T follicular helper cell (primary cell): ENCODE results near the gene TBXAS1.

Experiments
- DNase-seq: peaks from one replicate; pipeline ENCODE4 v3.0.0-alpha.2; 2020; ENCODE audit warnings: low read depth

TBXAS1 gene

DNA sequence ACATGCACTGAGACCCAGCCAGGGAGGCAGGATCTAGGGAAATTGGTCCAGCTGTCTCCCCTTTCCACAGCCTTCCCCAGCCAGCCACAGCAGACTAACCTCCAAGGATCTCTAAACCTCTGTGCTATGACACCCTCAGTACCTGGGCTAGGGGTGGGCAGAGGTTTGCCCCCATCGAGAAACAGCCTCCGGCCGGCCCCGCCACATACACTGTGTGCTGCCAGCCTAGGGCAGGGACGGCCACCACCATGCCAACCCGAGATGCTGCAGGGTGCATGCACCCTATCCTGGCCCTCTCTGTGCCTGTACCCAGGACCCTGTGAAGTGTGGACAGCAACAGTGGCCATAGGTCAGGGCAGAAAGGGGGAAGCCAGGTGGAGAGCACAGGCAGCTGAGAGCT, 175.6 kb downstream of the TBXAS1 start:
- no peak for DNase-seq

DNA sequence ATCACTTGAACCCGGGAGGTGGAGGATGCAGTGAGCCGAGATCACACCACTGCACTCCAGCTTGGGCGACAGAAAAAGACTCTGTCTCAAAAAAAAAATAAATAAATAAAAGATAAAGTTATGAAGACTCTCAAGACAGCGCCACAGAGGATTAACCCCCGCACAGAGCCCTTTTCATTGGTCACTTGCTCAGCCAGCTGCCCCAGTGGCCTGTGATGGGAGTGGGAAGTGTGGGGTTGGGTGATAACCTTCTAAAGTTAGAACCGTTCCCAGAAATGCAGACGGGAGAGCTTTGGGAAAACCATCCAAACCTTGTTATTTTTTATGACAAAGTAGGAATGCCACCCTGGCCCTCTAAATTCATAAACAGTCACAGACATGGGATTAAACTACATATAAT, 176.3 kb downstream of the TBXAS1 start:
- no peak for DNase-seq

GRCh38 chr7:140005754-140006503, 176.9 kb downstream of the TBXAS1 start:
- no peak for DNase-seq

- DNase-seq, result no peak
Measured at GRCh38 chr7:140006600-140006999, 177.5 kb downstream of the TBXAS1 start.

DNA sequence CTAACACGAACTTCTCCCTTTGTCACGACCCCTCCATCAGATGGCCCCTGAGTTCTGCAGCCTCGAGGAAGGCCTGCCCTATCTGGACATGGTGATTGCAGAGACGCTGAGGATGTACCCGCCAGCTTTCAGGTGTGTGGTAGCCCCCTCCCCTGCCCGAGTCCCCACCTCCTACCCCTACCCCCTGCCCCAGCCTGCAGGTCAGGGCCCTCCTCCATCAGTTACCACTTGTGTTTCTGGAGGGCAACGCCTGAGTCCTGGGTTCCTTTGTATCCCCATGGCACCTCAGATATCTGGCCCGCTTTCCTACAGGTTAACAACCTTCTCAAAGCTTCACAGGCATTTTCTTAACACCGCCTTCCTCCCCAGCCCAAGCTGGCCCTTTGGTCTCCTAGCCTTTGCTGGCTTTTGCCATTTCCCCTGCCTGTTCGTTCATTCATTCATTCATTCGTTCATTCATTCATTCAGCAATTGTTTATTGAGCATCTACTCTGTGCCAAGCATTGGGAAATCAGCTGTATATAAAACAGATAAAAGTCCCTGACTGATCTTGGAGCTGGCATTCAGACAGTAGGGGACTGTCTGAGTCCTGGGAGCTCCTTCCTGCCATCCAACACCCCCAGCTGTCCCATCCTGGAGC, 178.1 kb downstream of the TBXAS1 start:
- DNase-seq, result no peak

DNA sequence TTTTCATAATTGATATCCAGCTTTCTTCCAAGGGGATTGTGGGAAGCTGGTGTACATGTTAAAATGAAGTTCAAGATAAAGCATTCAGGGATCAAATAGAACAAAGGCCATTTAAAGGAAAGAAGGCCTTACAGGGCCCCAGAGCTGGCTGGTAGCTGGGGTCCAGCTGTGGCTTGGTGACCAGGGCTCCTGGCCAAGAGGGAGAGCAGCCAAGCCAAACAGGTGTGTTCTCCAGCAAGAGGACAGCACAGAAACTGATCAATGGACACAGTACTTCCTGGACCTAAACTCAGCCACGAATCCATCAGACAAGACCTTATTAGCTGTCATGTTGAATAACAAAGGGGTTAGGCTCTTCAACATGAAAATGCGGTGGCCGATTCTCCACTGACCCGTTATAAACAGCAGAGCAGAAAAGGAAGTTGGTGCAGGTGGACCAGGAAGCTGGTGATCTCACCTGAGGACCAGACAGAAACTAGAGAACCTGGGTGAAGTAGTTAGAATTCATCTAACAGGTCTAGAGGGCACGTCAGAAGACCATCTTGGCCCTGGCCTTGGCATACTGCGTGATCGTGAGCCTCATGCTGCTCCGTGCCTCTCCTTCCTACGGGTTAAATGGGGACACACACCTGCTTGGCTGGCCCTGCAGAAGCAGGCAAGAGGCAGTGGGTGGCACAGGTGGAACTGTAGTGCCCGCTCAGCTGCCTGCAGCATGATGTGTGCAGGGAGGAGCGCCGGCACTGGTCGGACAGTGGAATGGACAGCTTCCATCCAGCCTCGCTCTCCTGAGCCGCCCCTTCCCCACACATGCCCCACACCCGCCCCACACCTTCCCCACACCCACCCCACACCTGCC, 179.9 kb downstream of the TBXAS1 start:
- DNase-seq, result no peak

DNA sequence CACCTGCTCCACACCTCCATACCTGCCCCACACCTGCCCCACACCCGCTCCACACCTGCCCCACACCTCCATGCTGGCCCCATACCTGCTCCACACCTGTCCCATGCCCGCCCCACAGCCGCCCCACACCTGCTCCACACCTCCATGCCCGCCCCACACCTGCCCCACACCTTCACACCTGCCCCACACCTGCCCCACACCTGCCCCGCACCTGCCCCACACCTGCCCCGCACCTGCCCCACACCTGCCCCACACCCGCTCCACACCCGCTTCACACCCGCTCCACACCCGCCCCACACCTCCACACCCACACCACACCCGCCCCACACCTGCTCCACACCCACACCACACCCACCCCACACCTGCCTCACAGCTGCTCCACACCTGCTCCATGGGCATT, 180.7 kb downstream of the TBXAS1 start:
- no peak for DNase-seq

DNA sequence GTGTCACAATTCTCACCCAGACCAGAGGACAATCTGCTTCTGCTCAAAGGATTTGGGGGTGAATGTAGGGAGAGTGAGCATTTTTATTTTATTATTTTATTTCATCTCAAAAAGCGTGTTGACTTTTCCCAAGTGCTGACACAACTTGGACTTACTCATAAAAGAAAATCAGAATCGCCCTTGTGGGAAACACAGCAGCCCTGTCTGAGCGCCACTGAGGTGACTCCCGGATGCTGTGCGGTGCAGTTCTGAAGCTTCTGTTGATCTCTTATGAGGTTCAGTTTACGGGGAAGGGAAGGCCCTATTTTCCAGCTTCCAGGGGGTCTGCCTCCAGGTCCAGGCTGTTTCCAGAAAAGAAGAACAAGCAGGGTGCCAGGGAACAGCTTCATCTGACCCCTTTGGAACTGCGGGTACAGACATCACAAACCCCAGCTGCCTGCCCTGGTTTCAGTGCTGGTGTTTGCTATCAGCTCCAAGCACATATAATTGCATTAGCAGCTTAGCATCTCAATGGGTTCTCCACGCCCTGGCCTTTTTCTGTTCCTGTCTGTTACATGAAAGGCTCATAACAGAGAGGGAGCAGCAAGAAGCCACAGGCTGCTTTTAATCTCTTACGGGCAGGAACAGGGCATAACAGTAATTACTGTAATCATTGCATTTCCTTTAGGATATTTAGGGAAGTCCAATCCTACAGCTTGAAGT, 181.3 kb downstream of the TBXAS1 start:
- DNase-seq, result no peak

- DNase-seq, result no peak
Measured at GRCh38 chr7:140013676-140014075, 184.6 kb downstream of the TBXAS1 start.

DNA sequence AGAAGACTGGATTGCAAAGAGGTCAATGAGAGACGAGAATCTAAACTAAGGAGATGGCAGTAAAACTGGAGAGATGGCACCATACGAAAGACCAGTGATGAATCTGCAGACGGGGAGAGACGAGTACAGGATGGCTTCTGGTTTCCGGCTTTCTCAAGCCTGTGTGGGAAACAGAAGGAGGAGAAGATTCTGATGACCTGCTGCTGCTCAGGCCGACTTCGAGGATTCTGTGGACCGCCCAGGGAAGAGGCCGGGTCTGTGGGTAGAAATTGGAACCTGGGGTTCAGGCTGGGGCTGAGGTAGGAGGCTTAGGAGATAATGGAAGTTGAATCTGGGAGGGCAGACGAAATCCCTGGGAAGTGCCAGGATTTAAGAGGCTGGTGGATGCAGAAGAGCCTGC, 185.1 kb downstream of the TBXAS1 start:
- no peak for DNase-seq

GRCh38 chr7:140015471-140015970, 186.5 kb downstream of the TBXAS1 start:
- DNase-seq, result no peak

DNA sequence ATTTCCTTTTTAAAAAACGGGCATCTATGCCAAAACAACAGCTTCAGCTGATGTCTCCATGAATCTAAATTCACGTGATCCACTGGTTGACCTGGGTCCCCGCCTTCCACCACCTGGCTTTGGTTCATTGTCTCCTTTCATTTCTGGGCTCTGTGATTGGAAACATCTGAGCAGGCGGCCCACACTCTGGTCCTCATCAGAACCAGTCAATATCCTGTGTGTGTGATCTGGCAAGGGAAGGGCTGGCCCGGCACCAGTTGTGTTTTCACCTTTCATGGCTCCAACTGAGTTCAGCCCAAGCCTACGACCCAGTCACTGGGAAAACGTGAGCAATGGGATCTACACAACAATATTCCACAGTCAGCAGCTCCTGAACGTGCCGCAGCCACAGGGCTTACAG, 187.5 kb downstream of the TBXAS1 start:
- no peak for DNase-seq

- DNase-seq, result no peak
Measured at GRCh38 chr7:140017034-140017433, 188.0 kb downstream of the TBXAS1 start.

DNA sequence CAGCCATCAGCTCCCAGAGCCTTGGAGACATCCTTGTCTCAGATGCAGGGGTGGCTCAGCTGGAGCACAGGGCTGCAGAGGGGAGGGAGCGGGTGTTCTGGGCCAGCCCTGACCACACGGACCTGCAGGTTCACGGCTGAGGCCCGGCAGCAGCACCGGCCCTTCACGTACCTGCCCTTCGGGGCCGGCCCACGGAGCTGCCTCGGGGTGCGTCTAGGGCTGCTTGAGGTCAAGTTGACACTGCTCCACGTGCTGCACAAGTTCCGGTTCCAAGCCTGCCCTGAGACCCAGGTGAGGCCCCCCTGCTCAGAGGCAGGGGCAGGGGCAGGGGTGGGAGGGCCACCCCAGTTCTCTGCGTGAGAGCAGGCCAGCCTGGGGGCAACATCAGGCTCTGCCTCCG, 188.5 kb downstream of the TBXAS1 start:
- no peak for DNase-seq

GRCh38 chr7:140018125-140019043, 189.3 kb downstream of the TBXAS1 start:
- DNase-seq, result no peak

- DNase-seq, result no peak
Measured at GRCh38 chr7:140019172-140019571, 190.1 kb downstream of the TBXAS1 start.

DNA sequence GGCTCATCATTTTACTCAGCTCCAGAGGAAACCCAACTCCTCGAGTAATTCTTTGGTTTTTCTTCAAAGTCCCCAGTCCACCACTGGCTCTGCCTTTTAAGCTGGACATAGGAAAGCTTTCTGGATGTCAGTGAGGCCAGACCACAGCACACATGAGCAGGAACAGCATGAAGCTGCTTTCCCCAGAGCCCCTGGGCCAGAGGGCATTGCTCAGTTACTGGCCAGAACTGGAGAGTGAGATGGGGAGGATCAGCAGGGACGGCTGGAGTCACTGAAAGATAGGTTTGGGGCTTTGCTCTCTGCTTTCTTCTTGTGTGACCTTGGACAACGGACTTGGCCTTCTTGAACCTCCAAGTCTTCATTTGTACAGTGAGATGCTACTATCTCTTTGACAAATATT, 190.5 kb downstream of the TBXAS1 start:
- DNase-seq, result no peak

- no peak for DNase-seq
Measured at GRCh38 chr7:140021603-140022002, 192.5 kb downstream of the TBXAS1 start.

GRCh38 chr7:140022582-140023211, 193.6 kb downstream of the TBXAS1 start:
- DNase-seq, result no peak

GRCh38 chr7:140023728-140024127, 194.7 kb downstream of the TBXAS1 start:
- no peak for DNase-seq
